Sigmoid colon (tissue), 7 donors: ENCODE data around the gene SCUBE3. TPM values are rescaled to one million over a fixed set of nuclear protein-coding genes. Genes with fewer than 3 reads are reported as not detected.
A peak's percentile ranks its signal among the peaks of the same experiment; 100 is the strongest.

ENCODE experiments used
- DNase-seq: peaks from one replicate; pipeline ENCODE4 v3.0.0-alpha.2; 2019
- H3K27ac ChIP-seq, 4 donors: fragments of 200-600 bp; sonication (generic); one replicate each; pipeline ENCODE4 v1.5.1; 2016 to 2019; ENCODE audit warnings: mild to moderate bottlenecking in 1 of 4
- H3K27me3 ChIP-seq, 3 donors: fragments of 200-600 bp; sonication (generic); one replicate each; pipeline ENCODE4 v1.5.1; 2019; ENCODE audit warnings: mild to moderate bottlenecking in 1 of 3
- H3K36me3 ChIP-seq, 4 donors: fragments of 200-600 bp; sonication (generic); one replicate each; pipeline ENCODE4 v1.5.1; 2016 to 2019
- H3K4me1 ChIP-seq, 4 donors: fragments of 200-600 bp; sonication (generic); one replicate each; pipeline ENCODE4 v1.5.1; 2017 to 2019
- H3K4me3 ChIP-seq, 4 donors: fragments of 200-600 bp; sonication (generic); one replicate each; pipeline ENCODE4 v1.5.1; 2017 to 2019; ENCODE audit warnings: mild to moderate bottlenecking in 2 of 4, moderate library complexity in 1 of 4
- H3K9me3 ChIP-seq, 4 donors: fragments of 200-600 bp in 3 of 4; sonication (generic) in 3 of 4; one replicate each; pipeline versions ENCODE4 v1.5.1 to v1.6.1; 2013 to 2019
- EP300 ChIP-seq, 4 donors: sonication (generic); formaldehyde crosslinking; IDR thresholded peaks; one replicate each; pipeline ENCODE4 v1.6.1; 2017; ENCODE audit warnings: antibody characterized with exemption in 4 of 4
- POLR2A ChIP-seq, 2 donors: fragments of 450-650 bp; IDR thresholded peaks; one replicate each; pipeline ENCODE4 v1.6.1; 2016; ENCODE audit warnings: antibody characterized with exemption in 2 of 2, mild to moderate bottlenecking in 2 of 2, moderate library complexity in 2 of 2
- POLR2AphosphoS5 ChIP-seq, 4 donors: sonication (generic); formaldehyde crosslinking; IDR thresholded peaks; one replicate each; pipeline ENCODE4 v1.6.1; 2017; ENCODE audit warnings: antibody characterized with exemption in 4 of 4
- WGBS, 2 donors: extraction: QIAGEN DNeasy Blood & Tissue Kit; methylation state at CpG; one replicate each; pipeline ENCODE4 v1.1.7; 2013; 5-methylcytosine and 5-hydroxymethylcytosine counted together
- intact Hi-C: fragments of 100-400 bp; cut with DNase I; formaldehyde crosslinking; loops from one replicate; pipeline ENCODE4 v1.15.1; 2023
- polyA plus RNA-seq, 3 donors: library from polyadenylated mRNA; stranded (reverse); fragments of 200-250 nt; gene quantifications; one replicate each; pipeline ENCODE4 v1.2.3, GENCODE V29; 2013
- total RNA-seq, 4 donors: library from RNA; depleted of rRNA; stranded (reverse); fragments of >200 nt; gene quantifications; one replicate each; pipeline ENCODE4 v1.1.0, GENCODE V29; 2016
- TF ChIP-seq, protein P1 (sequence below), 4 experiments: fragments of 450-650 bp in 3 of 4; fragments of 200-600 bp in 1 of 4; IDR thresholded peaks; one replicate each; pipeline ENCODE4 v1.5.1; 2016 to 2019; ENCODE audit warnings: antibody characterized with exemption in 4 of 4, mild to moderate bottlenecking in 3 of 4, moderate library complexity in 2 of 4
- donor health status: healthy with polysubstance abuse.
- donor health status: Bipolar disorder and iron deficiency.
- donor health status: healthy.

Gene SCUBE3
- total and polyA plus RNA-seq, 7 donors = 0.29 to 12.7 (median 4.9) TPM; not detected in 2

- TF ChIP-seq POLR2AphosphoS5 (IDR thresholded peaks at IDR 0.05) = no peak
- TF ChIP-seq EP300 (IDR thresholded peaks at IDR 0.05) = no peak
- TF ChIP-seq, protein P1, sequence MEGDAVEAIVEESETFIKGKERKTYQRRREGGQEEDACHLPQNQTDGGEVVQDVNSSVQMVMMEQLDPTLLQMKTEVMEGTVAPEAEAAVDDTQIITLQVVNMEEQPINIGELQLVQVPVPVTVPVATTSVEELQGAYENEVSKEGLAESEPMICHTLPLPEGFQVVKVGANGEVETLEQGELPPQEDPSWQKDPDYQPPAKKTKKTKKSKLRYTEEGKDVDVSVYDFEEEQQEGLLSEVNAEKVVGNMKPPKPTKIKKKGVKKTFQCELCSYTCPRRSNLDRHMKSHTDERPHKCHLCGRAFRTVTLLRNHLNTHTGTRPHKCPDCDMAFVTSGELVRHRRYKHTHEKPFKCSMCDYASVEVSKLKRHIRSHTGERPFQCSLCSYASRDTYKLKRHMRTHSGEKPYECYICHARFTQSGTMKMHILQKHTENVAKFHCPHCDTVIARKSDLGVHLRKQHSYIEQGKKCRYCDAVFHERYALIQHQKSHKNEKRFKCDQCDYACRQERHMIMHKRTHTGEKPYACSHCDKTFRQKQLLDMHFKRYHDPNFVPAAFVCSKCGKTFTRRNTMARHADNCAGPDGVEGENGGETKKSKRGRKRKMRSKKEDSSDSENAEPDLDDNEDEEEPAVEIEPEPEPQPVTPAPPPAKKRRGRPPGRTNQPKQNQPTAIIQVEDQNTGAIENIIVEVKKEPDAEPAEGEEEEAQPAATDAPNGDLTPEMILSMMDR (IDR thresholded peaks at IDR 0.05) = no peak
- no peak for TF ChIP-seq POLR2A (IDR thresholded peaks at IDR 0.05)
- intact Hi-C loops = loop anchor here (5.0 kb wide), 1 partner anchor 45 kb away; the partner anchor contains the start of gene PPARD
- H3K4me1 ChIP-seq = peaks cover 0 to 14% (median 13%) of the 10 kb centered on the region in 4 donors
- H3K36me3 ChIP-seq = peaks cover 8 to 36% (median 12%) of the 10 kb centered on the region in 4 donors
- no peaks in the 10 kb centered on the region for H3K27me3 ChIP-seq
- H3K9me3 ChIP-seq = no peaks in the 10 kb centered on the region
- no peak overlapping the region for H3K4me3 ChIP-seq
- H3K27ac ChIP-seq = peak overlapping the region in 3 of 4 donors; percentile 39 to 54 (median 48)
- 58 to 60% methylated on average over 6 of the region's 6 CpGs for WGBS, 2 donors
- DNase-seq = peak; percentile 49
These were observed 83.3 kb downstream of the SCUBE3 start for GRCh38 chr6:35296931-35297600.

- peak; percentile 90 for DNase-seq
- Histone ChIP-seq H3K4me3 (peak within 1 kb of the TSS in 3 of 4 donors; percentile 24 to 42 (median 41)), H3K27me3 (no peaks in the 10 kb centered on the region), H3K27ac (peak within 1 kb of the TSS; percentile 39 to 54 (median 48)), H3K4me1 (peaks cover 0 to 14% (median 13%) of the 10 kb centered on the region in 4 donors), H3K9me3 (no peaks in the 10 kb centered on the region), H3K36me3 (peaks cover 0 to 28% (median 8%) of the 10 kb centered on the region in 4 donors)
- intact Hi-C loops = loop anchor here (5.0 kb wide), 1 partner anchor 44 kb away; the partner anchor contains the start of gene PPARD
- WGBS, 2 donors = 7 to 11% methylated on average over 35 of the region's 35 CpGs
- TF ChIP-seq POLR2A (IDR thresholded peaks at IDR 0.05) = no peak
- TF ChIP-seq POLR2AphosphoS5 (IDR thresholded peaks at IDR 0.05) = peak in 3 of 4 donors; percentile 32 to 52 (median 46)
- TF ChIP-seq, protein P1 (IDR thresholded peaks at IDR 0.05) = peak; percentile 29 to 49 (median 40)
These were observed 84.1 kb downstream of the SCUBE3 start, which contains the start of gene DEF6 for GRCh38 chr6:35297601-35298481. TSS of gene DEF6 (plus strand) at chr6:35297818. CDS start at chr6:35297857, 39 bp downstream.

- H3K27me3 ChIP-seq = no peaks in the 10 kb centered on the region
- WGBS, 2 donors = 57 to 83% methylated on average over 6 of the region's 6 CpGs
- peak overlapping the region in 1 of 4 donors; percentile 41 for H3K4me3 ChIP-seq
- intact Hi-C loops = loop anchor here (5.0 kb wide), 1 partner anchor 44 kb away; the partner anchor contains the start of gene PPARD
- peaks cover 0 to 14% (median 13%) of the 10 kb centered on the region in 4 donors for H3K4me1 ChIP-seq
- H3K36me3 ChIP-seq = peaks cover 0 to 20% (median 5%) of the 10 kb centered on the region in 4 donors
- H3K9me3 ChIP-seq = no peaks in the 10 kb centered on the region
- TF ChIP-seq POLR2A (IDR thresholded peaks at IDR 0.05) (no peak), EP300 (IDR thresholded peaks at IDR 0.05) (no peak), POLR2AphosphoS5 (IDR thresholded peaks at IDR 0.05) (no peak)
- TF ChIP-seq, protein P1 (IDR thresholded peaks at IDR 0.05) = no peak
- H3K27ac ChIP-seq = peak overlapping the region in 1 of 4 donors; percentile 39
- peak; percentile 34 for DNase-seq
These were observed 84.9 kb downstream of the SCUBE3 start for GRCh38 chr6:35298625-35299140.

DNA sequence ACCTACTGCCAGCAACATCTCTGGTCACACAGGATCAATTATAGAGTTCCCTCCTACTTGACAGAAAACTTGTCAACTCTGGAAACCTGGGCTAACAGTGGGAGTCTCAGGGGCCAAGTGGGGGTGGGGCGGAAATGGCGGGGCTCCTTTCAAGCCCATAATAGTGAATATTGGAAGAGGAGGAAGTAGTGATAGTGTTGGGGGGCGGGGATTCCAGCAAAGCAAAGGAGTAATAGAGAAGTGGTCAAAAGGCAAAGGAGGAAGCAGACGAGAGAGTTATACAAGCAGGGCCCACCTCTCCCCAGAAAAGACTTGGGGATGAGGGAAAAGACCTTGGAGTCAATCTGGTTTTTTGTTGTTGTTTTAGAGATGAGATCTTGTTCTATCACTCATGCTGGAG is 85.9 kb downstream of the SCUBE3 start:
- intact Hi-C loops = loop anchor here (5.0 kb wide), 1 partner anchor 43 kb away; the partner anchor contains the start of gene PPARD
- Histone ChIP-seq H3K4me3 (no peak overlapping the region), H3K27ac (no peak overlapping the region), H3K36me3 (peaks cover 0 to 17% (median 5%) of the 10 kb centered on the region in 4 donors), H3K27me3 (no peaks in the 10 kb centered on the region), H3K4me1 (peaks cover 0 to 14% (median 13%) of the 10 kb centered on the region in 4 donors), H3K9me3 (no peaks in the 10 kb centered on the region)
- no peak for TF ChIP-seq EP300 (IDR thresholded peaks at IDR 0.05)
- TF ChIP-seq POLR2AphosphoS5 (IDR thresholded peaks at IDR 0.05) = no peak
- TF ChIP-seq, protein P1 (IDR thresholded peaks at IDR 0.05) = no peak
- no peak for TF ChIP-seq POLR2A (IDR thresholded peaks at IDR 0.05)
- WGBS, 2 donors = 43 to 65% methylated on average over 4 of the region's 4 CpGs
- peak; percentile 68 for DNase-seq
